Dermis blood vessel endothelial cell (primary cell): ENCODE results near the gene CFP. TPM values are rescaled to one million over a fixed set of nuclear protein-coding genes. Genes with fewer than 3 reads are reported as not detected.
"Not testable (repeated sequence)": the region's sequence is repeated elsewhere in the genome, so short reads cannot be mapped to it uniquely, and the experiment has no call there.

ENCODE experiments used
- DNase-seq: peaks from one replicate; pipeline ENCODE4 v3.0.0; 2010
- total RNA-seq: library from RNA; depleted of rRNA; stranded (reverse); fragments of >200 nt; gene quantifications from 2 replicates; pipeline ENCODE4 v1.2.3, GENCODE V29; 2014

The CFP gene
- total RNA-seq, 1 donor from 2014 or later, result 0.85 TPM

DNA sequence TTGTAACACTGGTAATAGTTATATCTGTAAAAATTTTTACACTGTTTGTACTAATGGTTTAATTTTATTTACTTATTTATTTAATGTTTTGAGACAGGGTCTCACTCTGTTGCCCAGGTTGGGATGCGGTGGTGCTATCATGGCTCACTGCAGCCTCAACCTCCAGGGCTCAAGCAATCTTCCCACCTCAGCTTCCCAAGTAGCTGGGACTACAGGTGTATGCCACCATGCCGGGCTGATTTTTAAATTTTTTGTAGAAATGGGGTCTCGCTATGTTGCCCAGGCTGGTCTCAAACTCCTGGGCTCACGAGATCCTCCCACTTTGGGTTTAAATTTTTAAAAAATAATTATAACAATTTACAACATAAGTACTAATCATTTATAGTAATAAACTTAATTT, 26.6 kb downstream of the CFP start:
- not testable (repeated sequence) for DNase-seq

DNA sequence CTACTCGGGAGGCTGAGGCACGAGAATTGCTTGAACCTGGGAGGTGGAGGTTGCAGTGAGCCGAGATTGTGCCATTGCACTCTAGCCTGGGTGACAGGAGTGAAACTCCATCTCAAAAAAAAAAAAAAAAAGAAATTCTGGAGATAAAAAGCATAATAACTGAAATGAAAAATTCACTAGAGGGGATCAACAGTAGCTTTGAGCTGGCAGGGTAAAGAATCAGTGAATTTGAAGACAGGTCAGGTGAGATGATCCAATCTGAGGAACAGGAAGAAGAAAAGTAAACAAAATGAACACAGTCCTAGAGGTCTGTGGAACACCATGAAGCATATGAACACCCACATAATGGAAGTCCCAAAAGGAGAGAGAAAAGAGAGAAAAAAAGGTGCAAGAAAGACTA, 32.5 kb downstream of the CFP start:
- DNase-seq, result no peak

DNA sequence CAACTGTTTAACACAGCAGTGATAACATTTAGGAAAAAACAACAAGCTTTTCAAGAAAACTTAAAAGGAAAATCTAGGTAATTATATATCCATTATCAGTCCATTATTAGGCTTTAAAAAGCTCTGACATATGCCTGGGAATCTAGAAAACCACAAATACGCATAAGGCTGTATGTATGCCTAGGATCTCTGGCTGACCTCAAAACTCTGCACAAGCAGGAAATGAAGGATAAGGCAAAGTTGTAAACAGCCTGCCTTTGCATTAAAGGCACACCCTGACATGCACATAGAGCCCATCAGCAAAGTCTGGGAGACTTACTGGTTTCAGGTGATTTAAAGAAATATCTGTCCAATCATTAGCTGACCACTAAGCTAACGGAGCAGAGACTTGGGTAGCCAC, 33.5 kb downstream of the CFP start:
- DNase-seq, result no peak

DNA sequence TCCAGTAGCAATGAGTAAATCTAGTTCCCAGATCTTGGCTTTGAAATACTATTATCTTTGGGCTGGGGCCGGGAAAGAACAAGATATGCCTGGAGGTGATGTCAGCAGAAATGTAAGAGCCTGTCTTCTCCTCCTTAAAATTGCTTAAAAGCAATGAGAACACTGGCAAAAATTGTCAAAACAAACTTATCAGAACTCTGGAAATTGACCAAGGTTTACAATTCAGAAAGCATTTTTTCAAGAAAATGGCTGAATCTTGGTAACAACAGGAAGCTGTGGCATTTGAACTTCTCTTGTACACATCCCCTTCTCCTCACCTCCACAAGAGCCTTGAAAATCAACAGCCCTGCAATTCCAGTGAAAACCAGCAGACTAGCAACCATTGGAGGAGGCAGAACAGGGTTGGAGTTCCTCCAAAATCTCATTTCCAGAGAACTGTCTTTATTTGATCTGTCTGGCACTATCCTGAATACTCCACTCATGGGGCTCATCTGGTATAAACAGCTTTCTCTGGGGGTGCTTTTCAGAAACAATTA, 33.9 kb downstream of the CFP start:
- DNase-seq, result no peak

- DNase-seq, result no peak
These were observed 36.2 kb downstream of the CFP start for GRCh38 chrX:47593522-47593921.

- DNase-seq, result no peak
These were observed 38.7 kb downstream of the CFP start for GRCh38 chrX:47590984-47591383.

DNA sequence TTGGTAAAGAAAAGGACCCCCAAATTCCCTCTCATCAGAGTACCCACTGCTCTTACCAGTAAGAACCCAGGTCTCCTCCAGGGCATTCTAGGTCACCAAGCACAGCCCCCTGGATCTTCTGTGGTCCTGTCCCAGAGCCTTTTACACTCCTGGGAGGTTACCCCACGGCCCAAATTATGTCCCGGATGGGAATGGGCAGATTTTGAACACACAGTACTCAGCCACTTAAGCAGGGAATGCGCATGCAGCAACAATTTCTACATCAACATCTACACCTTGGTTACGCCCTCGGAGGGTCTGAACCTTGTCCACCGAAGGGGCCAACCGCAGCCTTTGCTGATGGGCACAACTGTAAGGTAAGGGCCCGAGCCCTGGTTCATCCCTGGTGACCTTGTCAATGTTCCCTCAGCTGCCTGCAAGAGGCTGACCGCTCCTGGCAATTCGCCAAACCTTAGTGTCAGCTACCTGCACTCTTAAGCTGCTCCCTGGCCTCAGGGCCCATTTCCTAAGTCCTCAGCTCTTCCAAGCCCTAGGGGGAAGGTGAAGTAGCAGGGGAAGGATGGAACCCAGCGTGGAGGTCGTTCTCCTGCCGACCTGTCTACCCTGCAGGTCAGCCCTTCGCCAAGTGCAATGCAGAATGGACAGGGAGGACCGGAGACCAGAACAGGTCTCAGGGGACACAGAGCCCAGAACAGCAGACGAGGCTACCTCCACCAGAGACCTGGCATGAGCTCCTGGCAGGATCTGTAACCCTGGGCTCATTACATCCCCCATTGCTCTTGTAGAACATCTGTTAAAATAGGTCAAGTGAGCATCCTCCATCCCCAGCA, 41.6 kb downstream of the CFP start:
- no peak for DNase-seq

DNA sequence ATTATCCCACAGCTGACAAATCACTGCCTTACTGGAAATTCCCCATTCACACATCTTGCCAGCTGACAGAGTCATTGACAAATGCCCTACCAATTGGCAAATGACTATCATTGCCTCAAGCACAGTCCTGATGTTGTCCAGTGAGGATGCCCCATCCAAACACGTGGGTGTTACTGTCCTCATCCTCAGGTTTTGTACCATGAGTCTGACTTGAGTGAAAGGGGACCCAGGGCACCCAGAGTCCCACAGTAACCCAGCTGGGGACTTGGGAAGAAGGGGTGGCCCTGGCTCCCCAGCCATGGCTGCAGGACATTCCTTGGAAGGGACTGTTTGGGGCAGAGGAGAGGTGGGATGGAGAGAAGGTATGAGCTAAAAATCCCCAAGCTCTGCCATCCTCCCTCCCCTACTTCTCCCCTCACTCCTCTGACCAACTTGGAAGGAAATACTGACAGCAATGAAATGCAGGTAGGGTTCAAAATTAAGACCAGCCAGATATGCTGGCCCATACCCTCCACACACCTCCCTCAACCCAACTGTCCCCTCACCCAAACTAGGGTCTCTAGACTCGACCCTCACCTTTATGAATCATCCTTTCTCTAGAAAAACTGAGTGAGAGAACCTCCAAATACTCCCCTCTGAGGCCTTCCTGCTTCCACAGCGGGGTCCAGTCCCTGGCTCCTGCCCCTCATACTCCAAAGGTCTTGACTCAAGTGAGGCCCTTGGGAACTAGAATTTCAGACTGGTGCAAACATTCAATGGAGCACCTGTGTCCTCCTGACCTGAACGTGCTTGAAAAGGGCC, 42.4 kb downstream of the CFP start:
- DNase-seq, result no peak

DNA sequence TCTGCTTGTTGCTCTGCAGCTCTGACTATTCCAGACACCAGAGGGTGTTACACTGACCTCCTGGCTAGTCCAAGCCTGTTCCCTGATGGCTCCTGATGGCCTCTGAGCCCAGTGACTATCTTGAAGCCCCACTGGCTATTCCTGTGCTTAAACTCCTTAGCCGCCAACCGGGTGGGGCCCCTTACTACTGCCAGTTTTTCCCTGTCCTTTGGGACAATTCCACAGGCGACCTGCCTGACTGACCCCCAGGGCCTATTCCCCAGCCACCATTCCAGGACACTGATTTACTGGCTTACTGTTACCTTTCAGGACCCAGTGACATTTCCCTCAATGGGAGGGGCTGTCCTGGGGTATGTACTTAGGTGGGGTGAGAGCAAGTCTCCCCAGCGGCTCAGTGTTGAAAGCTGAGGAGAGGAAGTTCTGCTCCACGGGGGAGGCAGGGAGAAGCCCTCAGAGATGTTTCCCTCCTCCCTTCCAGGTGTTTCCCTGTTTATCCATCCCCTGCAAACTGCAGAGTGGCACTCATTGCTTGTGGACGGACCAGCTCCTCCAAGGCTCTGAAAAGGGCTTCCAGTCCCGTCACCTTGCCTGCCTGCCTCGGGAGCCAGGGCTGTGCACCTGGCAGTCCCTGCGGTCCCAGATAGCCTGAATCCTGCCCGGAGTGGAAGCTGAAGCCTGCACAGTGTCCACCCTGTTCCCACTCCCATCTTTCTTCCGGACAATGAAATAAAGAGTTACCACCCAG, 43.5 kb downstream of the CFP start:
- no peak for DNase-seq

DNA sequence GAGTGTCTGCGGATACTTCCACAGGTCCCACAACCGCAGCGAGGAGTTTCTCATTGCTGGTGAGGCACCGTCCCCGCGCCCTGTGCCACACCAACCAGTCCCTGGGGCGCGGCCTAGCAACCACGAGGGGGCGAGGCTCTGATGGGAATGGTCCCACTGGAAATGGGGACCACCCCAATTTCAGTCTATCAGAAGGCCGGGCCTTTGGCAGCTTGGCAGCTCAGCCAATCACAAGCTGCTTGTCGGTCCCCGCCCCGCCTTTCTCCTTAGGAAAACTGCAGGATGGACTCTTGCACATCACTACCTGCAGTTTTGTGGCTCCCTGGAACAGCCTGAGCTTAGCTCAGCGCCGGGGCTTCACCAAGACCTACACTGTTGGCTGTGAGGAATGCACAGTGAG, 44.5 kb downstream of the CFP start:
- DNase-seq, result no peak

DNA sequence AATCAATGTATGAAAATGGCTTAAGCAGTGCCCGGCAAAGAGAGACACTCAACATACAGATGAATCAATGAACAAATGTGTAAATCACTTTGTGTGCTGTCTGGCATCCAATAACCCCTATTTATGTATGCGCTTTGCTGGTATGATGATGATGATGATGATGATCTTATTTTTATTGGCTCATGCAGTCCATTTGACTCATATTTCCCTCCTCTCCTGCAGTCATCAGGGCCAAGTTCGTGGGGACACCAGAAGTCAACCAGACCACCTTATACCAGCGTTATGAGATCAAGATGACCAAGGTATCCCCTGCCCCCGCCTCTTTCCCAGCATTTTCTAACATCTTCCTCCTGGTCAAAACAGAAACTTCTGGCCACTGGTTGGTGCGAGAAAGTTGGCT, 45.0 kb downstream of the CFP start:
- no peak for DNase-seq

- DNase-seq, result no peak
These were observed 46.4 kb downstream of the CFP start for GRCh38 chrX:47583240-47583861.

DNA sequence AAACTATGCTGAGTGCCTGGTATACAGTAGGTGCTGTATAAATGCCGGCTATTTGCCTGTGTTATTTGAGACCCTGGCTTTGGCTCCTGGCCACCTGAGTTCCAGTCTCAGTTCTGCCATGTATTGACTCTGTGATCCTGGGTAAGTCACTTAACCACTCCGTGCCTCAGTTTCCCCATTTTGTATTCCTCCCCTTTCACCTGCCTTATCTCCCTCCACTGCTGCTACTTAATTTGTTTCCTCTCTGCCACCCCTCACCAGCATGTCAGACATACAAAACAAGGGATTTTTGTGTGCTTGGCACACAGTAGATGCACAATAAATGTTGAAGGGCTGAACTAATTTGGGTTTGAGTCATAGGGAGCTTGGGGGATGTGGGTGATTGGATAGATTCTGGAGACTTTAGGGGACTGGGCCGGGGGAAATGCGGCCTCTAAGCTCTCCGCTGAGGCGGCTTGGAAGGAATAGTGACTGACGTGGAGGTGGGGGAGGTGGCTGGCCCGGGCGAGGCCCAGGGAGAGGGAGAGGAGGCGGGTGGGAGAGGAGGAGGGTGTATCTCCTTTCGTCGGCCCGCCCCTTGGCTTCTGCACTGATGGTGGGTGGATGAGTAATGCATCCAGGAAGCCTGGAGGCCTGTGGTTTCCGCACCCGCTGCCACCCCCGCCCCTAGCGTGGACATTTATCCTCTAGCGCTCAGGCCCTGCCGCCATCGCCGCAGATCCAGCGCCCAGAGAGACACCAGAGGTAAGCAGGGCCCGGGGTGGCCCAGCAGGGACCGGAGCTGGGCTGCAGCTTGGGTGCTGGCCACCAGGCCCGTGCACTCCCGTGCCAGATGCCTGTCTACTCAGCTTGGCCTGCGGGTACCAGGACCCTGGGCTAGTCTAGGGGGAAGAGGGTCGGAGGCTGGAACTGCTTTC, 47.7 kb downstream of the CFP start, which contains the start of gene TIMP1:
TIMP1 (plus strand) TSS at position 706 of the 917 bp plus-strand sequence. CDS start 980 bp downstream, outside the sequence.
- peak; percentile 91 for DNase-seq

GRCh38 chrX:47579537-47579936, 50.2 kb downstream of the CFP start:
- DNase-seq, result peak; percentile 64

- DNase-seq, result no peak
These were observed 51.0 kb downstream of the CFP start for GRCh38 chrX:47578692-47579091.

DNA sequence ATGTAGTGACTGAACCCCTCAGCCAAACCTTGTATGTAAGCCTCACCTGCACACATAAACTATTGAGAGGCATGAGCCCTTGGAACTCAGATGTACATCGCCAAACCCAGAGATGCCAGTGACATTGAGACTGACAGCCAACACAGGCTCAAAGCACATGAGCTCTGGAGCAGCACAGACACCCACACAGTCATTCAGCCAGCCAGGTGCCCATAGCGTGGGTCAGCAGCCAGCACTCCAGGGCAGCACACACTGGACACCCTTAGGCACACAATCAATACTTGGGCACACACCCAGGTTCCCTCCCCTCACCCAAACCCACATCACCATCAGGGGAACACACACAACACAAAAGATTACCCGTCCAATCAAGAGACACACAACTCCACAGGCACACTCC, 51.8 kb downstream of the CFP start:
- no peak for DNase-seq

DNA sequence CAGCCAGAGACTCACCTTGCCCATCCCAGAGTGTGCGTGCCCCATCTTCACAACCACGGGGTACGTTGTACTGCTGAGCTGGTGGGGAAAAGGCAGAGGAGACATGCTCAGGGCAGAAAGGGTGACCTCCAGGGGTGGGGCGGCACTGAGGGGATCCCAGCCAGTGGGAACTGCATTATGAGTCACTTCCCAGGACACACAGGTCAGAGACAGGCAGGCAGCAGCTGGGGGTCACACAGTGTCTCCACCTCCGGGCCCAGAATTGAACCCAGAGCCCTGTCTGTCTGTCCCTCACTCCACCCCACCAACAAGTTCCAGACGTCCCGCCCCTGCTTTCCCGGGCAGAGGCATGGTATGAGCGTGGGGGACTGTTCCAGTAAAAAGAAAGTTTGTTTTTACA, 52.3 kb downstream of the CFP start:
- DNase-seq, result no peak

DNA sequence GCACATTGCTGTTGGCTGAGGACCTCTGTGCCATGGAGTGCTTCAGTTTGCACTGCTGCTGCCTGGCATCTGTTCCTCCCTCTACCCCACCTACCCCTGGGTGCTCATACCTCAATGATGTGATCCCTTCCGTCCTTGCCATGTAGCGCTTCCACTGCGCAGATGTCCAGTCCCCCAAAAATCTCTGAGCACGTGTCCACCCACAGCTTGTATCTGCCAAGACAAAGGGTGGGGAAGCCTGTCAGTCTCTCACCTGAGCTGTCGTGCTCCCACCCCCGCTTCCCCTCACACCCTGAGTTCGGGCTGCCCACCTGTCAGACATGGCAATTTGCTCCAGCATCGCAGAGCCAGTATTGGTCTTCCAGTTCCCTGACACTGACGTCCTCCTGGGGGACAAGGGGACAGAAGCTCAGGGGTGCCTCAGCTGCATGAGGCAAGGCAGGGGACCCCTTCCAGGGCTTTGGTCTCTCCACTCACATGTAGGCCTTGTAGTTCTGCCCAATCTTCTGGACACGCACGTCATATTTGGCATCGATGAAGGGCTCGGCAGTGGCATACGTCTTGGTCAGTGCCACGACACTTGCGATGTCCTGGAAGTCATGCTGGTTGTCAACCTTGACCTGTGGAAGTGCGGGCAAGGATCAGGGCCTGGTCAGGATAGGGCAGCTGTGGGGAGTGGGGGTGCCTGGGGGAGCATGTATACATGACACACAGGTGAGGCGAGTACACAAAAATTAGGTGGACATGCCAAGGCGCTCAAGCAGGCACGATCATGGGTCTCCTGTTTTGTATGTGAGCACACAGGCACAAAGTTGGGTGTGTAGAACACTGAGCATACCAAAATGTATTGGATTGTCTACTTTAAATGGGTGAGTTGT, 53.5 kb downstream of the CFP start:
- DNase-seq, result no peak

GRCh38 chrX:47574547-47575301, 55.0 kb downstream of the CFP start:
- DNase-seq, result no peak
